ENCODE results near the gene DOP1A. TPM values are rescaled to one million over a fixed set of nuclear protein-coding genes. Genes with fewer than 3 reads are reported as not detected.

DOP1A gene
- total RNA-seq, 2 donors from 2014 or later = 20.3 to 29.6 TPM

DNA sequence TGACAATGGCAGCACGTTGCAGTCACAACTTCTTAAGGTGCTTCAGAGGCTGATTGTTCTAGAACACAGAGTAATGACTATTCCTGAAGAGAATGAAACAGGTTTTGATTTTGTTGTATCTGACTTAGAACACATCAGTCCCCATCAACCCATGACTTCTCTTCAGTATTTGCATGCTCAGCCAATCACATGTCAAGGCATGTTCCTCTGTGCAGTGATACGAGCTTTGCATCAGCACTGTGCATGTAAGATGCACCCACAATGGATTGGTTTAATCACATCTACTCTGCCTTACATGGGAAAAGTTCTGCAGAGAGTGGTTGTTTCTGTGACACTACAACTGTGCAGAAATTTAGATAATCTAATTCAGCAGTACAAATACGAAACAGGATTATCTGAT, 71.3 kb downstream of the DOP1A start:
- Histone ChIP-seq H3K27me3 (no peaks in the 10 kb centered on the region), H3K36me3 (peaks cover 13% of the 10 kb centered on the region), H3K4me1 (no peaks in the 10 kb centered on the region), H3K9ac (ENCODE audit: low read depth in 2 of 2, low read length in 2 of 2) (no peak overlapping the region), H3K4me3 (no peak overlapping the region), H3K9me3 (no peaks in the 10 kb centered on the region), H3K27ac (no peak overlapping the region)
- TF ChIP-seq CTCF (IDR thresholded peaks at IDR 0.05) = no peak
- intact Hi-C loops (cut with DNase I) = no loop called here
- no peak for DNase-seq

GRCh38 chr6:83151114-83151513, 83.6 kb downstream of the DOP1A start:
- Histone ChIP-seq H3K27ac (no peak overlapping the region), H3K9me3 (no peaks in the 10 kb centered on the region), H3K27me3 (no peaks in the 10 kb centered on the region), H3K4me3 (no peak overlapping the region), H3K9ac (ENCODE audit: low read depth in 2 of 2, low read length in 2 of 2) (no peak overlapping the region), H3K36me3 (no peaks in the 10 kb centered on the region), H3K4me1 (no peaks in the 10 kb centered on the region)
- intact Hi-C loops (cut with DNase I) = no loop called here
- DNase-seq = no peak
- TF ChIP-seq CTCF (IDR thresholded peaks at IDR 0.05) = no peak

- intact Hi-C loops (cut with DNase I) = no loop called here
- Histone ChIP-seq H3K27me3 (no peaks in the 10 kb centered on the region), H3K9me3 (no peaks in the 10 kb centered on the region), H3K36me3 (no peaks in the 10 kb centered on the region), H3K4me1 (no peaks in the 10 kb centered on the region), H3K9ac (ENCODE audit: low read depth in 2 of 2, low read length in 2 of 2) (no peak overlapping the region), H3K4me3 (no peak overlapping the region), H3K27ac (no peak overlapping the region)
- DNase-seq = no peak
- TF ChIP-seq CTCF (IDR thresholded peaks at IDR 0.05) = no peak
These were observed 85.4 kb downstream of the DOP1A start for GRCh38 chr6:83152913-83153312.

DNA sequence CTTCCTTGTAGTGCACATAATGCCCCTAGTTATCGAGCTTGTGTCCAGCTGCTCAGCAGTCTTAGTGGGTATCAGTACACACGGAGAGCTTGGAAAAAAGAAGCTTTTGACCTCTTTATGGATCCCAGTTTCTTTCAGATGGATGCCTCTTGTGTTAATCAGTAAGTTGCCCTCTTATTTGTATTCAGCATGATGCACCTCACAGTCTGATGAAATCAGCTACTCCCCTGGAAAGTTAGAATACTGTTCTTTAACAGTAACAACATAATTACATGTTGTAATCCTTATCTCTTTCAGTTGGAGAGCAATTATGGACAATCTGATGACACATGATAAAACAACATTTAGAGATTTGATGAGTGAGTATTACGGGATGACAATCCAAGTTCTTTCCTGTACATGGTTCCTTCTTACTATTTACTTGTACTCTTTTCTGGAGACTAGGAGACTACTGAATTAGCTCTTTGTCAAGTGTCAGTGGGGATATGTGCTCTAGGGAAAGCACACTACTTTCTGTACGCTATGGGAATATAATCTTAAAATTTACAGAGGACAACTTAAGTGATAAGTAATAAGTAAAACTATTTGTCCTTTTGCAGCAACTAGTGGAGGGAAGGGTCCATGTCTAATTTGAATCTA, 86.5 kb downstream of the DOP1A start:
- Histone ChIP-seq H3K36me3 (no peaks in the 10 kb centered on the region), H3K4me3 (no peak overlapping the region), H3K27ac (no peak overlapping the region), H3K4me1 (no peaks in the 10 kb centered on the region), H3K27me3 (no peaks in the 10 kb centered on the region), H3K9ac (ENCODE audit: low read depth in 2 of 2, low read length in 2 of 2) (no peak overlapping the region), H3K9me3 (no peaks in the 10 kb centered on the region)
- intact Hi-C loops (cut with DNase I) = no loop called here
- no peak for TF ChIP-seq CTCF (IDR thresholded peaks at IDR 0.05)
- no peak for DNase-seq

DNA sequence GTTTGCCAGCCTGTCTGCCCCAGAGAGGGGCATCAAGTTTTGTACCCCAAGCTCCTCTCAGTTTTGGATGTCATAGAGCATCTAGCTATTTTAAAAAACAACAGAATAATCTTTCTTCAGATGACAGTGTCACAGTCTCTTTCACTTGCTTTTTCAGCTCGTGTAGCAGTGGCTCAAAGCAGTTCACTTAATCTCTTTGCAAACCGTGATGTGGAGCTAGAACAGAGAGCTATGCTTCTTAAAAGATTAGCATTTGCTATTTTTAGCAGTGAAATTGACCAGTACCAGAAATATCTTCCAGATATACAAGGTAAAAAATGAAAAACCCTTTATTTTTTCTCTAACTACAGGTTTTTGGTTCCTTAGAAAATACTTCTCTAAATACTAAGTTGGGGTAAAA, 88.3 kb downstream of the DOP1A start:
- Histone ChIP-seq H3K27ac (no peak overlapping the region), H3K9me3 (no peaks in the 10 kb centered on the region), H3K27me3 (no peaks in the 10 kb centered on the region), H3K36me3 (no peaks in the 10 kb centered on the region), H3K4me3 (no peak overlapping the region), H3K9ac (ENCODE audit: low read depth in 2 of 2, low read length in 2 of 2) (no peak overlapping the region), H3K4me1 (no peaks in the 10 kb centered on the region)
- intact Hi-C loops (cut with DNase I) = no loop called here
- no peak for TF ChIP-seq CTCF (IDR thresholded peaks at IDR 0.05)
- no peak for DNase-seq

Data from colonic mucosa (tissue), 4 donors.